RWPE1 (cell line): ENCODE results near the gene FAM20A.

Experiments used
- CTCF ChIA-PET: fragments of 350-600 bp; sonication (Branson Sonifier 250); formaldehyde crosslinking; extraction: SDS; loops from one replicate; lab custom pipeline; 2021; lab: Yijun Ruan, JAX
- POLR2A ChIA-PET: fragments of 400-600 bp; formaldehyde crosslinking; extraction: SDS; loops from one replicate; lab custom pipeline; 2020; ENCODE audit warnings: antibody characterized with exemption; ENCODE audit not compliant: low non-redundant PET; lab: Yijun Ruan, JAX
- DNase-seq: peaks from one replicate; pipeline ENCODE4 v3.0.0; 2012; ENCODE audit warnings: low spot score
- H3K27ac ChIP-seq: fragments of 450-650 bp; 2 replicates; pipeline ENCODE4 v1.5.1; 2017
- CTCF ChIP-seq: fragments of 450-650 bp; conservative IDR thresholded peaks from 2 replicates; pipeline ENCODE4 v1.5.1; 2017; ENCODE audit warnings: low read depth, mild to moderate bottlenecking

Gene FAM20A

GRCh38 chr17:68581863-68582645 lies 19.1 kb downstream of the FAM20A start:
- H3K27ac ChIP-seq, result peak overlapping the region; percentile 58
- no peak for TF ChIP-seq CTCF
- DNase-seq, result no peak
- ChIA-PET CTCF (no interaction called here), POLR2A (no interaction called here)

- TF ChIP-seq CTCF, result no peak
- peak overlapping the region; percentile 82 for H3K27ac ChIP-seq
- POLR2A ChIA-PET, result no interaction called here
- DNase-seq, result no peak
- CTCF ChIA-PET, result no interaction called here
Measured at GRCh38 chr17:68580236-68580770, 20.9 kb downstream of the FAM20A start.

DNA sequence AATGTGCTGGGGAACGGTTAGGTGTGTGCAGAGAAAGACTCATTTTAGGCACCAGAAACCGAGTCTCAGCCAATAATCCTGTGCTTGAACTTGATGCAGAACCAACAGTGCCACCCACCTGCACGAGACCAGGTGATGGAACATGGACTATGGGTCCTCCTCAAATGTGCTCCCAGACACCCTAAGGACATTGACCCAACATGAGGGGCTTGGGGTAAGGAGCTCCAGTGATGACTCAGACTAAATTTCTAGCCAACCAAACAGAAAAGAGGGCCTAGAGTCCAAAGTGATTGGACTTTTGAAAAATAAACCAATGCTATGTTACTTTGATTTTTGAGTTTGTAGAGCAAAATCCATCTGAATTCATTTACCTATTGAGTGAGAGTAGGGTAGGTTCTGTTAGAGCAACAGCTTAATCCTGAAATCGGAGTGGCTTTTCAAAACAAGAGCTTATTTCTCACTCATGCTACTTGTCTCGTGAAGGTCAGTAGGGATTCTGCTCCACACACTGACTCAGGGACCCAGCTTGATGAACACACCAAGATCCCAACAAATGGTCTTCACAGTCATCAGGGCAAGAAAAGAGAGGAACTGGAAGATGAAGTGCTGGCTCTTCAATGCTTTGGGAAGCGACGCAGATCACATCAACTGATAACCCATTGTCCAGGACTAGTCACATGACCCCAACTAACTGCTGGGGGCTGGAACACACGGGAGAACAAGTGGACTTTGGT lies 21.8 kb downstream of the FAM20A start:
- no peak for TF ChIP-seq CTCF
- no peak for DNase-seq
- peak overlapping the region; percentile 82 for H3K27ac ChIP-seq
- ChIA-PET POLR2A (no interaction called here), CTCF (interaction anchor here (0.7 kb wide), 1 partner anchor 36 kb away, joined by 4 read pairs; no protein-coding TSS in a partner anchor)

GRCh38 chr17:68578236-68578635 lies 22.9 kb downstream of the FAM20A start:
- no peak overlapping the region for H3K27ac ChIP-seq
- ChIA-PET CTCF (interaction anchor here (0.6 kb wide), 1 partner anchor 925 kb away, joined by 4 read pairs; no protein-coding TSS in a partner anchor), POLR2A (no interaction called here)
- DNase-seq, result no peak
- TF ChIP-seq CTCF, result no peak

- CTCF ChIA-PET, result interaction anchor here (0.6 kb wide), 1 partner anchor 926 kb away, joined by 4 read pairs; no protein-coding TSS in a partner anchor
- DNase-seq, result no peak
- 0 out of 2 replicates have a peak overlapping the region, but pooled peaks have one; percentile 20 for H3K27ac ChIP-seq
- POLR2A ChIA-PET, result no interaction called here
- no peak for TF ChIP-seq CTCF
Measured at GRCh38 chr17:68577497-68577821, 23.7 kb downstream of the FAM20A start.

- ChIA-PET CTCF (interaction anchor here (1.0 kb wide), 1 partner anchor 25 kb away, joined by 5 read pairs; no protein-coding TSS in a partner anchor), POLR2A (no interaction called here)
- TF ChIP-seq CTCF, result no peak
- 0 out of 2 replicates have a peak overlapping the region, but pooled peaks have one; percentile 20 for H3K27ac ChIP-seq
- no peak for DNase-seq
Measured at GRCh38 chr17:68576811-68577496, 24.2 kb downstream of the FAM20A start.
